Tracheal epithelial cell (primary cell): ENCODE measurements around the gene ALDH3B2. TPM values are rescaled to one million over a fixed set of nuclear protein-coding genes. Genes with fewer than 3 reads are reported as not detected.

Experiments used
- total RNA-seq: library from RNA; depleted of rRNA; stranded (reverse); fragments of >200 nt; gene quantifications from 2 replicates; pipeline ENCODE4 v1.2.1, GENCODE V29; 2014

The ALDH3B2 gene, protein sequence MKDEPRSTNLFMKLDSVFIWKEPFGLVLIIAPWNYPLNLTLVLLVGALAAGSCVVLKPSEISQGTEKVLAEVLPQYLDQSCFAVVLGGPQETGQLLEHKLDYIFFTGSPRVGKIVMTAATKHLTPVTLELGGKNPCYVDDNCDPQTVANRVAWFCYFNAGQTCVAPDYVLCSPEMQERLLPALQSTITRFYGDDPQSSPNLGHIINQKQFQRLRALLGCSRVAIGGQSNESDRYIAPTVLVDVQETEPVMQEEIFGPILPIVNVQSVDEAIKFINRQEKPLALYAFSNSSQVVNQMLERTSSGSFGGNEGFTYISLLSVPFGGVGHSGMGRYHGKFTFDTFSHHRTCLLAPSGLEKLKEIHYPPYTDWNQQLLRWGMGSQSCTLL
- 25.1 and 57.3 TPM in 2 replicates for total RNA-seq

DNA sequence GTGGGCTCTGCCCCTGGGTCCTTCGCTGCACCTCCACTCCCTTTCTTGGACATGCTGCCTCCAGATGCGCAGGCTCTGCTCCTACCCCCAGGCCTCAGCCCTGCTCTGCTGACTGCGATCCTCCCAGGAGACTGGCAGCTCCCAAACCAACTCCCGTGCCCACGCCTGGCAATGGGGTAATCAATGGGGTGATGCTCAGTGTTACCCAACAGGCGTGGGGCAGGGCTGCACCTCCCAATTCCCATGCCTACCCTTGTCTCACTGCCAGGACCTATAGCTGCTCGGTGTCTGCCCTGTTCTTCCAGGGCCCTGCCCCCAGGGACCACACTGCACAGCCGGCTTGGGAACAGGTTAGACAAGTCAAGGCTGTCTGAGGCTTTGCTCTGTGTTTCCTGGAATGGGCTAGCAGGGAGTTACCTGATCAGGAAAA lies at the start of gene ALDH3B2:
Gene ALDH3B2 (minus strand): TSS at position 182 of the 430 bp plus-strand sequence. CDS start 7,688 bp downstream, outside the sequence.

GRCh38 chr11:67639438-67639859 lies 35.0 kb downstream of the ALDH3B2 start, which contains the start of gene TBX10:
Gene TBX10 (minus strand): TSS chr11:67639763. CDS start chr11:67639472, 291 bp downstream.

GRCh38 chr11:67629386-67630227 lies 44.8 kb downstream of the ALDH3B2 start, which contains the start of gene NUDT8:
Gene NUDT8 (minus strand): TSS chr11:67629937. CDS start chr11:67629911, 26 bp downstream.

Other genes with a start within 250 kb of the ALDH3B2 start
- gene RPS6KB2, start 246.1 kb downstream of the ALDH3B2 start, total RNA-seq, result 43.9 and 55.4 TPM in 2 replicates
- 0.24 TPM in 1 of 2 replicates, not detected in the other for gene PTPRCAP, start 236.9 kb downstream of the ALDH3B2 start, total RNA-seq
- 140 and 158 TPM in 2 replicates for gene CORO1B, start 231.1 kb downstream of the ALDH3B2 start, total RNA-seq
- not detected in 2 replicates for gene GPR152, start 221.9 kb downstream of the ALDH3B2 start, total RNA-seq
- gene CABP4, start 219.3 kb downstream of the ALDH3B2 start, total RNA-seq, result under 0.01 TPM in 1 of 2 replicates, not detected in the other
- gene TMEM134, start 205.4 kb downstream of the ALDH3B2 start, total RNA-seq, result 20.9 and 37.6 TPM in 2 replicates
- gene AIP, start 191.6 kb downstream of the ALDH3B2 start, total RNA-seq, result 76.7 and 89.2 TPM in 2 replicates
- 29.2 and 33.3 TPM in 2 replicates for gene PITPNM1, start 169.3 kb downstream of the ALDH3B2 start, total RNA-seq
- 17.1 and 18.5 TPM in 2 replicates for gene CDK2AP2, start 166.5 kb downstream of the ALDH3B2 start, total RNA-seq
- not detected in 2 replicates for gene CABP2, start 151.2 kb downstream of the ALDH3B2 start, total RNA-seq
- 3,881 and 7,825 TPM in 2 replicates for gene GSTP1, start 90.8 kb downstream of the ALDH3B2 start, total RNA-seq
- 162 and 236 TPM in 2 replicates for gene NDUFV1, start 67.7 kb downstream of the ALDH3B2 start, total RNA-seq
- gene NUDT8, start 44.7 kb downstream of the ALDH3B2 start, total RNA-seq, result 10.6 and 14.7 TPM in 2 replicates
- gene TBX10, start 34.9 kb downstream of the ALDH3B2 start, total RNA-seq, result not detected in 2 replicates
- gene ACY3, start 23.9 kb downstream of the ALDH3B2 start, total RNA-seq, result not detected in 2 replicates